Skeletal muscle tissue (tissue), 4 donors: ENCODE measurements around the gene MIGA1. TPM values are rescaled to one million over a fixed set of nuclear protein-coding genes. Genes with fewer than 3 reads are reported as not detected.

Experiments
- H3K27ac ChIP-seq: one replicate; pipeline ENCODE4 v1.7.0; 2013; ENCODE audit warnings: mild to moderate bottlenecking, low read depth, low read length, inconsistent platforms
- H3K27me3 ChIP-seq, 3 donors: one replicate each; pipeline ENCODE4 v1.7.0; 2013; ENCODE audit warnings: low read length in 3 of 3; ENCODE audit not compliant: control insufficient read depth in 3 of 3, insufficient read depth in 3 of 3
- H3K36me3 ChIP-seq, 3 donors: one replicate each; pipeline ENCODE4 v1.7.0; 2013; ENCODE audit warnings: low read length in 3 of 3; ENCODE audit not compliant: control insufficient read depth in 3 of 3, insufficient read depth in 3 of 3
- H3K4me1 ChIP-seq, 3 donors: one replicate each; pipeline ENCODE4 v1.7.0; 2013; ENCODE audit warnings: low read length in 3 of 3, mild to moderate bottlenecking in 3 of 3; ENCODE audit not compliant: control insufficient read depth in 3 of 3, insufficient read depth in 3 of 3
- H3K4me3 ChIP-seq, 3 donors: one replicate each; pipeline ENCODE4 v1.7.0; 2013; ENCODE audit warnings: low read length in 3 of 3
- H3K9ac ChIP-seq, 3 donors: one replicate each; pipeline ENCODE4 v1.7.0; 2013; ENCODE audit warnings: low read length in 3 of 3, mild to moderate bottlenecking in 3 of 3, moderate library complexity in 2 of 3, low read depth in 1 of 3
- H3K9me3 ChIP-seq, 3 donors: one replicate each; pipeline ENCODE4 v1.7.0; 2013; ENCODE audit warnings: low read length in 3 of 3; ENCODE audit not compliant: control insufficient read depth in 3 of 3
- total RNA-seq: library from RNA; depleted of rRNA; stranded (reverse); fragments of >200 nt; gene quantifications from one replicate; pipeline ENCODE4 v1.2.3, GENCODE V29; 2014
- donor health status: Osteomylitis.

Gene MIGA1
- total RNA-seq, 1 donor from 2014 or later = 19.8 TPM

DNA sequence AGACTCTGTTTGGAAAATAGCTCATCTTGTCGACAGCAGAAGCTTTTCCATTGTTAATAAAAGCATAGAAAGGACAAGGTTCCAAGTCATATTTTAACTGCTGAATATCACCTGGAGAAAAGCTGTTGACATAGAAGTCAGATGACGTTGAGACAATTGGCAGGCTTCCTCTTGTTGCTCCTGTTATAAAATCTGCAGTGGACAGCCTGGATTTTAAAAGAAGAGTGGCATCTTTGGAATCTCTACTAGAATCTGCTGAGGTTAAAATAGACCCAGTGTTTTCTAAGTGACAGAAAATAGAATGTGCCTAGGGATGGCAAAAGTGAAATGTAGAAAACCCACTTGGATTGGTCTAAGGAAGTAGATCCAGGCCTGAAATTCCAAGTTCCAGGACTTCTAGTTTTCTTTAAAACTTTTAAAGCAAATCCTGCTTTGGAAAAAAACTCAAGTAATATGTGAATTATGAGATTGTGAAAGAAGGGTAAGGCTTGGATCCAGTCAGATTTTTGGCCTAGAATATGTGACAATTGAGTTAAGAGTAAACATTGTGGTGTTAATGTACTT is 55.4 kb downstream of the MIGA1 start:
- Histone ChIP-seq H3K27ac (peak overlapping the region; percentile 99), H3K4me3 (no peak overlapping the region), H3K9me3 (no peaks in the 10 kb centered on the region), H3K9ac (peak overlapping the region; percentile 27 to 64 (median 51)), H3K4me1 (peaks cover 29 to 39% (median 34%) of the 10 kb centered on the region in 3 donors), H3K36me3 (no peaks in the 10 kb centered on the region), H3K27me3 (no peaks in the 10 kb centered on the region)

DNA sequence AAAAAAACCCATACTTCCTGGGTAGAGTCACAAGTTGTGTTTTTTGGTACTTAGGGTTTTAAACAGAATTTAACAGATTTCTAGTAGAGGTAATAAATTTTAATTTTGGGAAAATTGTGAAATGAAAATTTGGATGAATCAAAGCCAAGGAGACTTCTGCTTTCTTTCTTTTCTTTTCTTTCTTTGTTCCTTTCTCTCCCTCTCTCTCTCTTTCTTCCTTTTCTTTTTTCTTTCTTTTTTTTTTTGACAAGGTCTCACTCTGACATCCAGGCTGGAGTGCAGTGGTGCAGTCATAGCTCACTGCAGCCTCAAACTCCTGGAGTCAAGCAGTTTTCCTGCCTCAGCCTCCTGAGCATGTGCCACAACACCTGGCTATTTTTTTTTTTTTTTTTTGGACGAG is 62.1 kb downstream of the MIGA1 start:
- H3K27me3 ChIP-seq = no peaks in the 10 kb centered on the region
- peak overlapping the region in 1 of 3 donors; percentile 11 for H3K9ac ChIP-seq
- no peak overlapping the region for H3K27ac ChIP-seq
- no peak overlapping the region for H3K4me3 ChIP-seq
- H3K9me3 ChIP-seq = no peaks in the 10 kb centered on the region
- H3K36me3 ChIP-seq = no peaks in the 10 kb centered on the region
- H3K4me1 ChIP-seq = no peaks in the 10 kb centered on the region

DNA sequence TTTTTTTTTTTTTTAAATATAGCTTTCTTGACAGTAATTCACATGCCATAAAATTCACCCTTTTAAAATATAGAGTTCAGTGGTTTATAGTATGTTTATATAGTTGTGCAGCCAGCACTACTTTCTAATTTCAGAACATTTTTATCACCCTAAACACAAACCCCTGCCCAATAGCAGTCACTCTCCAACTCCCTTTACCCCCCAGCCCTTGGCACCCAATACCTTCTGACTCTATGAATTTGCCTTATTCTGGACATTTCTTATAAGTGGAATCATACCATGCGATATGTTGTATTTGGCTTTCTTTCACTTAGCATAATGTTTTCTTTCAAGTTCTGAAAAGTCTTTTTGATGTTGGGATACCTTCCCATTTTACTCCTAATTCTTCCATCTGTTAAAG is 66.5 kb downstream of the MIGA1 start:
- Histone ChIP-seq H3K36me3 (no peaks in the 10 kb centered on the region), H3K9ac (no peak overlapping the region), H3K27ac (no peak overlapping the region), H3K4me3 (no peak overlapping the region), H3K4me1 (no peaks in the 10 kb centered on the region), H3K9me3 (no peaks in the 10 kb centered on the region), H3K27me3 (no peaks in the 10 kb centered on the region)

DNA sequence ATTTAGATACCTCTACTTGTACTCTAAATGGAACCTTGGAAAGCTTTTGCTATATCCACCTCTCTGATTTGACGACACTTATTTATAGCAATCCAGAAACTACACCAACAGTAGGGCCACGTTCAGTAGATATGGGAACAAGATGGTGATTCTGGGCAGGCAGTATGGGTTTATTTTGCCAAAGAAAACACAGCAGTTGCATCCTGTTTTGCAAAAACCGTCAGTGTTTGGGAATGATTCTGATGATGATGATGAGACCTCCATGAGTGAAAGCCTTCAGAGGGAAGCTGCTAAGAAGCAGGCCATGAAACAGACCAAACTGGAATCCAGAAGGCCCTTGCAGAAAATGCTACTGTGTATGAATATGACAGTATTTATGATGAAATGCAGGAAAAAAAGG is 67.5 kb downstream of the MIGA1 start:
- H3K27ac ChIP-seq = no peak overlapping the region
- H3K4me1 ChIP-seq = no peaks in the 10 kb centered on the region
- no peak overlapping the region for H3K9ac ChIP-seq
- H3K27me3 ChIP-seq = no peaks in the 10 kb centered on the region
- H3K36me3 ChIP-seq = no peaks in the 10 kb centered on the region
- no peaks in the 10 kb centered on the region for H3K9me3 ChIP-seq
- no peak overlapping the region for H3K4me3 ChIP-seq

DNA sequence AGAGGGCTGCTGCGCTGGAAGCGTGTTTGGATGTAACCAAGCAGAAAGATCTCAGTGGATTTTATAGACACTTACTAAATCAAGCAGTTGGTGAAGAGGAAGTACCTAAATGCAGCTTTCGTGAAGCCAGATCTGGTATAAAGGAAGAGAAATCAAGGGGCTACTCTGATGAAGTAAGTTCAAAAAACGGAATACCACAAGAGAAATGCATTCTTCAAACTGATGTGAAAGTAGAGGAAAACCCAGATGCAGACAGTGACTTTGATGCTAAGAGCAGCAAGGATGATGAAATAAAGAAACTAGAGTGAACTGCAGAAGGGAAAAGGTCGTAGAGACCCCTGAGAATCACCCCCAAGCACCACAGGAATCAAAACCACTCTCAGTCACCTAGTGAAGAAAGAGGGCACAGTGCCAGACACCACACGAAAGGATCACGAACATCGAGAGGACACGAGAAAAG is 68.2 kb downstream of the MIGA1 start:
- no peaks in the 10 kb centered on the region for H3K27me3 ChIP-seq
- H3K9ac ChIP-seq = no peak overlapping the region
- H3K9me3 ChIP-seq = no peaks in the 10 kb centered on the region

DNA sequence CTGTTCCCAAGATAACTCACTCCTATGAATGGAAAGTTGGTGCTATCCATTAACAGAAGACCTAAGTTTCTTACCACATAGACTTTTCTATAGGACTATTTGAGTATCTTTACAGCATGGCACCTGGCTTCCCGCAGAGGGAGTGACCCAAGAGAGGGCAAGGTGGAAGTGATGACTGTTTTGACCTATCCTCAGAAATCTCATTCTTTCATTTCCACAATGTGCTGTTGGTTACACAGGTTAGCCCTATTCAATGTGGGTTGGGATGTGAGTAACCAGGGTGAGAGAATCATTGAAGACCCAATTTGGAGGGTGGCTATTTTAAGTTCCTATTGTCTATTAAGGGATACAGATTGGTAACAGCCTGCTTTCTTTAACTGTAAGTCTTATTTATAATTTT is 70.6 kb downstream of the MIGA1 start:
- Histone ChIP-seq H3K4me1 (no peaks in the 10 kb centered on the region), H3K27me3 (no peaks in the 10 kb centered on the region)

More for the DNA sequence above, 68.2 kb downstream of the MIGA1 start:
- no peak overlapping the region for H3K4me3 ChIP-seq
- H3K27ac ChIP-seq = no peak overlapping the region
- H3K4me1 ChIP-seq = no peaks in the 10 kb centered on the region
- no peaks in the 10 kb centered on the region for H3K36me3 ChIP-seq

DNA sequence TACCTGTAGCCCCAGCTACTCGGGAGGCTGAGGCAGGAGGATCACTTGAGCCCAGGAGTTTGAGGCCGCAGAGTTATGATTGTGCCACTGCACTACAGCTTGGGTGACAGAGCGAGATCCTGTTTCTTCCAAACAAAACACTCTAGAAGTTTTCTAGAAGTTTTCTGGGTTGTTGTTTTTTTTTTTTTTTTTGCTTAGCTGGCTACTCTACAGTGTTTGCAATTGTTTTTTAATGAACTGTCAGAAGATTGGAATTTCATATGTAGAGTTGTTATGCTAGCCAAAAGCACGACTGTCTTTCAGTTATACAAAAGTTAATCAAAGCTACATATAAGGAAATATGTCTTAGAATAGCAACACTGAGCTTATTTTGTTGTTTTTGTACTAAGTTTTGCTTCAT is 78.1 kb downstream of the MIGA1 start:
- no peaks in the 10 kb centered on the region for H3K4me1 ChIP-seq
- H3K36me3 ChIP-seq = no peaks in the 10 kb centered on the region
- H3K9ac ChIP-seq = no peak overlapping the region
- no peaks in the 10 kb centered on the region for H3K27me3 ChIP-seq
- no peak overlapping the region for H3K27ac ChIP-seq
- H3K4me3 ChIP-seq = no peak overlapping the region
- H3K9me3 ChIP-seq = no peaks in the 10 kb centered on the region

More for the DNA sequence above, 70.6 kb downstream of the MIGA1 start:
- no peak overlapping the region for H3K27ac ChIP-seq
- H3K9me3 ChIP-seq = no peaks in the 10 kb centered on the region
- H3K36me3 ChIP-seq = no peaks in the 10 kb centered on the region
- H3K4me3 ChIP-seq = no peak overlapping the region
- no peak overlapping the region for H3K9ac ChIP-seq

DNA sequence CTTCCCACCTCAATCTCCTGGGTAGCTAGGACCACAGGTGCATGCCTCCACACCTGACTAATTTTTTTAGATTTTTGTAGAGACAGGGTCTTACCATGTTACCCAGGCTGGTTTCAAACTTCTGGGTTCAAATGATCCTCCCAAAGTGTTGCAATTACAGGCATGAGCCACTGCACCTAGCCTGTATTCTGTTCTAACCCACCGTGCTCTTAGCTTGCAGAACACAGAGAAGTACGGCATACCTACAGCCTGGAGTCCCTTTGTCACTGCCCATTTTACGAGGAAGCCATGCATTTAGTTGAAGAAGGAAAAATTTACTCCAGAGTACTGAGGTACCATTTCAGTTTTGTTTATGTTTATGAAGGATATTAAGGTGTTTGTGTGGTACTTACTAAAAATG is 79.3 kb downstream of the MIGA1 start:
- Histone ChIP-seq H3K9me3 (no peaks in the 10 kb centered on the region), H3K36me3 (peaks cover 0 to 2% (median 0%) of the 10 kb centered on the region in 3 donors), H3K4me3 (no peak overlapping the region), H3K27me3 (no peaks in the 10 kb centered on the region), H3K4me1 (no peaks in the 10 kb centered on the region), H3K27ac (no peak overlapping the region), H3K9ac (no peak overlapping the region)

DNA sequence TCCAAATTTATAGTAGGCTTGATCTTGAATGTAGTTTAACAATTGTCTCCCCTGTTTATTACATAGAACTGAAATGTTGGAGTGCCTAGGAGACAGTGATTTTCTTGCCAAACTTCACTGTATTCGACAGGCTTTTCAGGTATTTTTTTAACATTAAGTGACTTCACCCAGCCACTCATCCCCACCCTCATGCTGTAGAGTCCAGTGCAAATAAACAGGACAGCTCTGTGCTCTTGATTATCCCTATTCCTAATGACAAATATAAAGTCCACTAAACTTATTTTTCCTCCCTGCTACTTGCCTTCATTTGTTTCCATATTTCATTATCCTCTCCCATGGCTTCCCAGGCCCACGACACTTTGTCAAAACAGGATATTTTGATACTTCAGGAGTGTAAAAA is 79.8 kb downstream of the MIGA1 start:
- no peaks in the 10 kb centered on the region for H3K9me3 ChIP-seq
- H3K27ac ChIP-seq = no peak overlapping the region
- peaks cover 0 to 2% (median 0%) of the 10 kb centered on the region in 3 donors for H3K36me3 ChIP-seq
- H3K4me1 ChIP-seq = no peaks in the 10 kb centered on the region
- no peak overlapping the region for H3K4me3 ChIP-seq
- H3K27me3 ChIP-seq = no peaks in the 10 kb centered on the region
- no peak overlapping the region for H3K9ac ChIP-seq

DNA sequence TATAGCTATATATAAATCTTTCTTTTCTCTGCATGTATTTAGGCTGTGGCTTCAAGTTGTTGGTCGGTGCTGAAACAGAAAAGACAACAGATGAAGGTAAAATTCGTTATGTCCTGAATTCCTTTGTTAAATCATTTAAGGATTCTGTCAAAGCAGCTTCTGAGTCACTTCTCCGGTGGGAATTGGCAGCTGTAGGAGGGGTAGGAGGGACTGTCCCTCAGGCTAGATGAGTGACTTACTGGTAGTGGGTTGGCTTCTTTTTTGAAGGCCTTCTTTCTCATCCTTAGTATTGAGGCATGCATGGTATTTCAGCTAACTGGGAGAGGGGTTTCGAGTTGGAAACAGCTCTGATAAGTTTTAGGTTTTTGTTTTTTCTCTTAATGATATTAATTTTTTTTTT is 86.8 kb downstream of the MIGA1 start:
- no peaks in the 10 kb centered on the region for H3K9me3 ChIP-seq
- H3K36me3 ChIP-seq = peaks cover 4 to 13% (median 11%) of the 10 kb centered on the region in 3 donors
- no peaks in the 10 kb centered on the region for H3K4me1 ChIP-seq
- H3K9ac ChIP-seq = no peak overlapping the region
- H3K4me3 ChIP-seq = no peak overlapping the region
- no peaks in the 10 kb centered on the region for H3K27me3 ChIP-seq
- H3K27ac ChIP-seq = no peak overlapping the region
